Measurements from ENCODE around the gene SPAG6.
A peak's percentile ranks its signal among the peaks of the same experiment; 100 is the strongest.
"Not testable (repeated sequence)": the region's sequence is repeated elsewhere in the genome, so short reads cannot be mapped to it uniquely, and the experiment has no call there.

The SPAG6 gene

DNA sequence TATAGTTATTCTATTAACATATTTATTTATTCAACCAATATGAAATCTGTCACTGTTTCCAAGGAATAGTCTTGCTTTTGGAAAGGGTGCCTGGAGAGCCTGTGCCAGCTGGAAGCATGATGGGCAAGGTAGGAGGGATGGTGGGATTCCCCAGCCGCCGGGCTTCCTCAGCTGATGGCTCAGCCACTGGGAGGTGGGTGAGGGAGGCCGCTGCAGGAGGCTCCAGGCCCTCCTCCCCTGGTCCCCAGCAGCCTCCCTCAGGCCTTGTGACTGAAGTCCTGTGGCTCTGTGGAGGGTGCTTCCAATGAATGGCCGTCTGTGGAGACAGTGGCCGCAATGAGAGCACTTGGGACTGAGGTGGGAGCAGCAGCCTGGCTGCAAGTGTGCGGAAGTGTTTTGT, 27.0 kb downstream of the SPAG6 start:
- no peak for DNase-seq (ENCODE audit: low read depth in 2 of 2)

DNA sequence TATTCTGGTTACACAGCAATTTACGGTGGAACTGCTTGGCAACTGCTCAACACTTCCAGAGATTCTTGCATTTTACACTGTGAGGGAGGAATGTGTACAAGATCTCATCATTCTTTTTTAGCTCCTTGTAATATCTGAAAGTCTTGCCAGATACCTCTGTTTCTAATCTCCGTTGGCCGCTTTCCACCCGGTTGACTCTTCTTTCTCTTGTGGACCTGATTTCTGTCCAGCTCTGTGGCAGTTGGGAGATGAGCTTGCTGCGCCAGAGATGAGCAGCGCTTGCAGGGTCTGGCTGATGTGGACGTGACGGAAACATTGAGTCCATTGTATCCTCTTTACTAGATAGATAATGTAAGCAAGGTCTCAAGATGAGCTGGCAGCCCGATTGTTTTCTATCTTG, 27.6 kb downstream of the SPAG6 start:
- DNase-seq (ENCODE audit: low read depth in 2 of 2) = no peak

DNA sequence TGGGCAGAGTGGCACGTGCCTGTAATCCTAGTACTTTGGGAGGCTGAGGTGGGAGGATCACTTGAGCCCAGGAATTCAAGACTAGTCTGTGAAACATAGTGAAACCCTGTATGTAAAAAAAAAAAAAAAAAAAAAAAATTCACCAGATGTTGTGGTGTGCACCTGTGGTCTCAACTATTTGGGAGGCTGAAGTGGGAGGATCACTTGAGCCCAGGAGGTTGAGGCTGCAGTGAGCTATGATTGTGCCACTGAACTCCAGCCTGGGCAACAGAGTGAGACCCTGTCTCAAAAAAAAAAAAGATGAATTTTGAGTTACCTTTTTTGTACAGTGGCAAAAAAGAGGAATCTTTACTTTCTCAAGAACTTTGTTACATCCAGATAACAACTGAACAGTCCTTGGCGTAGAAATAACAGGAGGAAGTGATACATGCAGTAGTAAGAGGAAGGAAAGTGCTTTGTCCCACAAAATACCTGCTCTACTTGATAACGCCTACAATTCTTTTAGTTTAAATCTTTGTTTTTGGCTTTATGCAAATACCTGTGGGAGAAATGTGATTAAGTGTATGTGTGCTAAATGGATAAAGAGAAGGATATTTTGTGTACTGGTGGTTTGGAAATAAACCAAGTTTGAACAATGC, 29.3 kb downstream of the SPAG6 start:
- no peak for DNase-seq (ENCODE audit: low read depth in 2 of 2)

DNA sequence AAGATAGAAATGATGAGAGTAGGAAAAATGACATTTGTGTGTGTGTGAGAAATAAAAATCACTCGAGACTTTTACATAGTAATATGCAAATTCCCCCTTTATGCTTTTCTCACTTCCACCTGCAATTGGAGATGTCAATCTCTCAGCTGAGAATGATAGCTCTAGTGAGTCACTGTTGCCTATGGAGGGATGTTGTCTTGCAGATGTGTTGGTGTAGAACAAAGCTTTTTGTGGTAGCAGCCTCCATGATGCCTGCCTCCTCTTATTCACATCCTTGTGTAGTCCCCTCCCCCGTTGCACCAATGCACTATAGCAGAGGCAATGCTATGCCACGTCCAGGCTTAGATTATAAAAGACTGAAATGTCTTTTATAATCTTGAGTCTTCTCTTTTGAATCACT, 33.8 kb downstream of the SPAG6 start:
- DNase-seq (ENCODE audit: low read depth in 2 of 2) = peak; percentile 30 to 31

DNA sequence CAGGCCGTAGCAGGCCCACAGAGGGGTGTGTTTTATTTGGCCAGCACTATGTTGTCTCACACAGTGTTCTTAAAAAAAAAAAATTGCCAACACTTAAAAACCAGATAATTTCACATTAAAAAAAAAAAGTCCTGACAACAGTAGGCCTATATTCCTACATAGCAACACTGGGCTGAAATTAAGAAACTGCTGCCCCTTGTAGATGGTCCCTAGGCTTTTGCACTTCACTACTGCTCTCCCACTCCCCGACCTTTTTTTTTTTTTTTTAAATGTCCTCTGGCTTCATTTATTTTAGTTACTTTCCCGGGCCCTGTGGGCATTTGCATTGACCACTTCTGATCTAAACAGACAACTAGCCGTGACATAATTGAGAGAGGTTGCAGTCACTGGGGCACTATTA, 36.0 kb downstream of the SPAG6 start:
- DNase-seq (ENCODE audit: low read depth in 2 of 2) = no peak

DNA sequence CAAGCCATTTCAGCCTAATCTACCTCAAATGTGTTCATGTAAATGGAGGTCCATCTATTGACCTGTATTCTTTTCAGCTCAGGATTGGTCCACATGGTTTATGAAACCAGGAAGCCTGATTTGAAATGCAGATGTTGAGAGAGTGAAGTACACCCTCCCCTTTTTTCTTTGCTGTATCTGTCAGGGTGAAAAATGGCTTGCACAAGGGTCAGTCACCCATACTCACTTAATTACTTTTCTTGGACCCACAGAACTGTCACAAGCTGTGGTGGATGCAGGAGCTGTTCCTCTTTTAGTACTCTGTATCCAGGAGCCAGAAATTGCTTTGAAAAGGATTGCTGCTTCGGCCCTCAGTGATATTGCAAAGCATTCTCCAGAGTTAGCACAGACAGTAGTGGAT, 41.2 kb downstream of the SPAG6 start:
- no peak for DNase-seq (ENCODE audit: low read depth in 2 of 2)

DNA sequence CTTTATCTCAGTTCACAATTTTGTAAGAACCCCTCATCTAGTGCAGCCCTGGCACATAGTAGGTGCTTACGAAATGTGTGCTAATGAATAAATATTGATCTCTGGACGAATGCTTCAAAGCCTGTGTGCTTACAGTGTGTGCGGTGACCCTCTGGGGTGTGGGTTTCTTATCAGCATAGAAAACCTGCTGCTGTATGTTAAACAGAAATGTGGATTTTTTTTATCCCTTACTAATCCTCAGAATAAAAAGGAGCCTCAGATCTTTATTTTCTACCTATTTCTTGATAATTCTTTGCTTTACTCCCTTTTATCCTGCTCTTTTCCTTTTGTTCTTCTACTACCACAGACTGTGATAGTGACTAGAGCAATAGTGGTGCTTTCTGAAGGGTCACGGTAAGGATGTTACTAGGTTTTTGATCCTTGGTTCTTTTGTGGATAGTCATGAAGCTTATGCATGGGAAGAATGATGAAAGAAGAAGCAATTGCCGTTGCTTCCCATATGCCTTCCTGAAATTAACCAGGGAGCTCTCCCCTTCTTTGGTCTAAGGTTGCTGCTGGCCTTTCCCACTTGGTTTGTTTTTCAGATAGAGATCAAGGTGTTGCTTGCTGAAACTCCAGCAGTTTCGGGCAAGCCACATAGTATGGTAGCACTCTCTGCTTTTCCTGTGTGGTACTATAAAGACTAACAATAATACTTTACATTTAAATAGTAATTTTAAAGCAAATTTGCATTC, 44.7 kb downstream of the SPAG6 start:
- no peak for DNase-seq (ENCODE audit: low read depth in 2 of 2)

DNA sequence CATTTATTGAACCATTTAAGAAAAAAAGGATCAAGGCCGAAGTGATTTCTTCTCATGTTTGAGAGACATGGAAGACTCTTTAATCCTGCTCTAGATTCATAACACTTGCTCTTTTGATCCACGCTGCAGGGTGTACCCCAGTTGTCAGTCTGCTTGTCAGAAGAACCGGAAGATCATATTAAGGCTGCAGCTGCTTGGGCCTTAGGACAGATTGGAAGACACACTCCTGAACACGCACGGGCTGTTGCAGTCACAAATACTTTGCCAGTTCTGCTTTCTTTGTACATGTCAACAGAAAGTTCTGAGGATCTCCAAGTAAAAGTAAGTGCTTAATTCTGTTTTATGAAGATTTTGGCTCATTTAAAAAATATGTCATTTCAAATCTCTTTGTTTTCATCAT, 46.3 kb downstream of the SPAG6 start:
- no peak for DNase-seq (ENCODE audit: low read depth in 2 of 2)

DNA sequence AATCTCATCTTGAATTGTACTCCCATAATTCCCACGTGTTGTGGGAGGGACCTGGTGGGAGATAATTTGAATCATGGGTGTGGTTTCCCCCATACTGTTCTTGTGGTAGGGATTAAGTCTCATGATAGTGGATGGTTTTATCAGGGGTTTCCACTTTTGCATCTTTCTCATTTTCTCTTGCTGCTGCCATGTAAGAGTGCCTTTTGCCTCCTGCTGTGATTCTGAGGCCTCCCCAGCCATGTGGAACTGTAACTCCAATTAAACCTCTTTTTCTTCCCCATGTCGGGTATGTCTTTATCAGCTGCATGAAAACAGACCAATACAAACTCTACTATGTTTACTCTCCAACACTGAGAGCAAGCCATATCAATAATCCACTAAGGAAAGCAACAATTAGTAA, 50.9 kb downstream of the SPAG6 start:
- not testable (repeated sequence) for DNase-seq (ENCODE audit: low read depth in 2 of 2)

DNA sequence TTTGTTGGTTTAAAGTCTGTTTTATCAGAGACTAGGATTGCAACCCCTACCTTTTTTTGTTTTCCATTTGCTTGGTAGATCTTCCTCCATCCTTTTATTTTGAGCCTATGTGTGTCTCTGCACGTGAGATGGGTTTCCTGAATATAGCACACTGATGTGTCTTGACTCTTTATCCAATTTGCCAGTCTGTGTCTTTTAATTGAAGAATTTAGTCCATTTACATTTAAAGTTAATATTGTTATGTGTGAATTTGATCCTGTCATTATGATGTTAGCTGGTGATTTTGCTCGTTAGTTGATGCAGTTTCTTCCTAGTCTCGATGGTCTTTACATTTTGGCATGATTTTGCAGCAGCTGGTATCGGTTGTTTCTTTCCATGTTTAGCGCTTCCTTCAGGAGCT, 61.6 kb downstream of the SPAG6 start:
- not testable (repeated sequence) for DNase-seq (ENCODE audit: low read depth in 2 of 2)

DNA sequence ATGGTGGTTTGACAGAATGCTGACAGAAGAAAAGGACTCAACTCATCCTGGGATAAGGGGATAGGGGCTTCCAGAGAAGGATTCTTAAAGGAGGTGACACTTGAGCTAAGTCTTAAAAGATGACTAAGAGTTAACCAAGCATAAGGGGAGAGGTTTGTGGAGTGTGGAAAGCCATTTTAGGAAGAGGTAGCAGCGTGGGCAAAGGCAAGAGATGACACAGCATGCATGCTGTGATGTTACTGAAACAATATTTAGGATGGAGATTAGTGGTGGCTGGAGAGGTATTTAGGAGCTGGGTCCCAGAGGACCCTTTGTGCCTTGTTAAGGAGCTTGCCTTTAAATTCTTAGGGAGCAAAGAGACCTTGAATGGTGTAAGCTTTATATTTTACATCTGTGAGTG, 65.1 kb downstream of the SPAG6 start:
- DNase-seq (ENCODE audit: low read depth in 2 of 2) = no peak

DNA sequence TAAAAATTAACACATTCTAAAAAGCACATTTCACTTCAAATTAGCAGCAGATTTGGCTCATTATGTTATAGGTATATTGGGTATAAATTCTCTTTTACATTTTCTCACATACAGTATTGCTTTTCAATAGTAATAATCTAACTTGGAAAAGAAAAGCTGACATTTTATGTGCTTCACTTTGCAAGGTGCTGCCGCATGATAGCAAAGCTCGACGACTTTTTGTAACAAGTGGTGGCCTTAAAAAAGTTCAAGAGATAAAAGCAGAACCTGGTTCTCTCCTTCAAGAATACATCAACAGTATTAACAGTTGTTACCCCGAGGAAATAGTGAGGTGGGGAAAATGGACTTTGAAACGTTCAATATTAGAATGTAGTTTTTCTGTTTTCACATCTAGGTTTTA, 65.5 kb downstream of the SPAG6 start:
- no peak for DNase-seq (ENCODE audit: low read depth in 2 of 2)

DNA sequence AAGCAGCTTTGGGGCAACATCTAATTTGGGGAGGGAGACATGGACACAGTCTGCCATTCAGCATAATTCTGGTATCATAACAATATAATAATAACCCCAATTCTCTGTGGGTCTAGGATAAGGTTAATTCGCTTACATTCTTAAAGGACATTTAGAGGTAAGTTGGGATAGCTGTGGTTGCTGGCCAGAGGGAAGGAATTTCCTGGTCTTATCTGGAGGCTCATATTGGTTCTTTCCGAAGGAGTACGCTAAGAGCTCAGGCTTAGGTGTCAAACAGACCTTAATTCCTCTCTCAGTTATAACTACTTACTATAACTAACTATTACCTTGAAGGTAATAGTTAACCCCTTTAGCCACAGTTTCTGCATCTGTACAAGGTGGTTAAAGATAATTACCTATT, 68.8 kb downstream of the SPAG6 start:
- DNase-seq (ENCODE audit: low read depth in 2 of 2) = no peak

DNA sequence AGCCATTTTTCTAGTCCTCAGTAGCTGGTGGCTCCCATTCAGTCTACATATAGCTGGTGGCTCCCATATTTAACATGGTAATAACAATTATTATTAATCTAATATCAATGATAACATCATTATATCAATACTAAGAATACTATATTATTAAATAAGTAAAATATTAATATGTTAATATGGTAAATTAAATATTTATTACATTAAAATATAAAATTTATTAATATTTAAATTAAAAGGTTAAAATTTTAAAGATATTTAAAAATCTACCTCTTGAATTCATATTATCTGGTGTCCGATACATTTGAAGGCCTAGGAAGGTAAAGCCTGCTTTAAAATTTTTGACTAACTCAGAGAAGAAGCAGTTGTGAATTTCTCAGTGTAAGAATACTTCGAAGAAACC, 69.8 kb downstream of the SPAG6 start:
- DNase-seq (ENCODE audit: low read depth in 2 of 2) = no peak

DNA sequence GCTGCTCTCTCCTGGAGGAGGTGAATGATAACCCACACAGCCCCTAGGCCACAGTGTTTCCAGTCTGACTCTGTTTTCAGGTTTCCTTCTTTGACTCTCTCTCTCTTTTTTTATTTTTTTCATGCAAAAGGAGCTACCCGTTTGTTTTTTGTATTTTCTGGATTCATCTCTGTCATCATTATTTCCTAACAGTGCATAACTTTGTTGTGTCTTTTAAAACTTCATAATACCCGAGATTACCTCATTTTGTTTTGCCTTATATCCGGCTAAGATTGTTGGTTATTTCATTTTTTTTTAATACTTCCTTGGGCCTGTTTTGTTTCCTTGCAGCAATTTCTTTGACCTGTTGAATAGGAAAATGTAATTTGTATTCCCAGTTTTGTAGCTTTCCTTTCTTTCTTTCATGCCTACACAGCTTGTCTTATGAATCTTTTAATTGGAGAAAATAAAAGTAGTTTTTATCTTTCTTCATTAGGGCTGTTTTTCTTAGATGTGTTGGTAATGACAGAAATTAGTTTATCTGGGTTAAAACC, 72.5 kb downstream of the SPAG6 start:
- no peak for DNase-seq (ENCODE audit: low read depth in 2 of 2)

DNA sequence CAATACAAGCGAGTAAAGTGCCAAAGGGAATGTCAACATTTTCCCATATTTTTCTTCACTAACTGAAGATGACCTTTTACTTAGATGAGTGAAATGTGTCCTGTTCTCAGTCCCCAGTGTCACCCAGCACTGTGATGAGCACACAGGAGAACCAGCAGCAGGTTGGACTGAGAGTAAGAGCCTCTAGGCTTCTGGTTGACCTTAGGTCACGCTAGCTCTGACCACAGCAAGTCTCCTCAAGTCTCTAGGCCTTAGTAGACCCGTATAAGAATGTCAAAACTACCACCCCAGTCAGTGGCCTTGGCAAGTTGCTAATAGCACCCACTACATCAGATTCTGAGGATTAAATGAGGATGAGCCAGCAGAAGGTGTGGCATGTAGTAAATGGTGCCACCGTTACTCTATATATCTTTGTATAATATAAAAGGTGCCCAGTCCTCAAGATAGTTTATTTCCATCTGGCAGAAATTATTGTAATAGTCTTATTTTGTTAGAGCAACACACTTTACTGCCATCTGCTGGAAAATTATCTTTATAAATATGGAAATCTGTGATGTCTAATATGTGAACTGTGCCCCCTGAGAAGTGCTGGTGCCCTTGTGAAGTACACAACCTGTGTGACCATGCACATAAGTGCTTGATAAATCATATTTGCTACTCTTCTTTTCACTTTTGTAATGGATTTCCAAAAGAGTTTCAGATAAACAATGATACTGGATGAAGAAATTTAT, 75.7 kb downstream of the SPAG6 start:
- no peak for DNase-seq (ENCODE audit: low read depth in 2 of 2)

DNA sequence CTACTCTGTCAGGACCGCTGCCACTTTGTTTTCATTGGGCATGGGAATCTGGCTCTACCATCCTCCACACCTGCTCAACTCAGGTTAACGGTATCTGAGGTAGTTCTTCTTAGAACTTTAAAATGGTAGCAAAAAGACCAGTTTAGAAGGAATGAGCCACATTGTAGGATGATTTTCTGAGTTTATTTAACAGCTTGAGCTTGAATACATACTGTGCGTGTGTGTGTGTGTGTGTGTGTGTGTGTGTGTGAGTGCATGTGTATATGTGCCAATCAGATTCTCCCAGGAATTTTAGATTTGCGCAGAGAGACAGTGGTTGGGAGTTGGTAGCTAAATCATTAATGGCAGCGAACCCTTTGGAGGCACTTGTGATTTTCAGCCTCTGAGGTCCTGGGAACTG, 81.4 kb downstream of the SPAG6 start:
- DNase-seq (ENCODE audit: low read depth in 2 of 2) = no peak

DNA sequence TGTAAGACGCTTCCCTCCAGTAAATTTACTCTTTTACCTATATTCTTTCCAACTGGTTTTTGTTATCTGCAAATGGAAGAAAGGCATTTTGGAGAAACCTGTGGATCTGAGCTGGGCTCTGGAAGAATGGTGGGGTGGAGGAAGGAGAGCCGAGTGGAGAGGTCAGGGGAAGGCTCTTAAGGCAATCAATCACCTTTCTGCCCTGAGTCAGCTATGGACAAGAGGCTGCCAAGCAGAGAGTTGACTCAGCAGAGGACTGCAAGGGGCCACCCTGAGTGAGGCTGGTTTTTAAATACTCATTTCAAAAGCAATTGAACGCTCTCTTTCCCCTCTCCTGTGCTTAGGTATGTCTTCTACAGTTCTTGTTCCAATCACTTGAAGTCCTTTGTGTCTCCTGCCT, 81.8 kb downstream of the SPAG6 start:
- DNase-seq (ENCODE audit: low read depth in 2 of 2) = no peak

DNA sequence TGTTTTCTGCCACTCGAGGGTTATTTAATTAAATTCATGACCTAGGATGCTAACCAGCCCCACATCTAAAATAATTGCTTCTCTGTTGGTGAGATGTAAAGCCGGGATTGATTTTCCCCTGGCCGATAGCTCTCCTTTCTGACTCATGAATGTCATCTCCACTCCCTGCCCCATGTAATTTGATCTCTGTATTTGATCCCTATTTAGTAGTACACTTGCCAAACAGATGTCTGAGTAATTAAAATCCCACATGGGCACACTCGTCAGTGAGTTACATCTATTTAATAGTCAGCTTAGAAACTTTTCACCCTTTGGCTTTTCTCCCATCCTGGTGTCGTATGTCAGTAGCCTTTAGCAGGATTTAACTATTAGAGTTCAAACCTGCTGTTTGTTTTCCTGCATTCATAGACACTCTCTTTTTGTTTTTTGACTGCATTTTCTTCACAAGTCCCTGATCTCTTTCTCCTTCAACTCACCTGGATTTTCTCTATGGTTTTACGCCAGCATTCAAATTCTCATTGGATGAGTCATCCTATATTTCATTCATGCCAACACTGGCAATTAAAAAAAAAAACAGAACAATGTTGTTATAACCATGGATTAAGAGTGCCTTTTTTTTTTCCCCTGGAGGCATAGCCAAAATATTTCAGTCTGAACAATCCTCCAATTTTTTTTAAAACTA, 82.7 kb downstream of the SPAG6 start:
- no peak for DNase-seq (ENCODE audit: low read depth in 2 of 2)

DNA sequence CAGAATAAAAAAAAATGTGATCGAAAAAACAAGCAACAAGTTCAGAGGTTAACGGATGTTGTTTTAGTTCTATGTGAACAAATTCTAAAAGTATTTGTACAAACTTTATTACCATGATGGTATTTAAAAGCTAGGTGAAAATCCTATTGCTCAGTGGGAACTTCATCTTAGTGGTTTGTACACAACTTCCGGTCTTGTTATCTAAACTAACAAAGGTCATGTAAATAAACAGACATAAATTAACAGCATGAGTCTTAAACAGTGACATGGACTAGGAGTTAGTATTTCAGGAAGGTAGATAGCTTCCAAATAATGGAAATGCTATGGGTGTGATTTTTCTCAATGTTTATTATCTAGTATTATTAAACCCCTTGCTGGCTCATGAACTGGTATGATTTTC, 83.8 kb downstream of the SPAG6 start:
- no peak for DNase-seq (ENCODE audit: low read depth in 2 of 2)

DNA sequence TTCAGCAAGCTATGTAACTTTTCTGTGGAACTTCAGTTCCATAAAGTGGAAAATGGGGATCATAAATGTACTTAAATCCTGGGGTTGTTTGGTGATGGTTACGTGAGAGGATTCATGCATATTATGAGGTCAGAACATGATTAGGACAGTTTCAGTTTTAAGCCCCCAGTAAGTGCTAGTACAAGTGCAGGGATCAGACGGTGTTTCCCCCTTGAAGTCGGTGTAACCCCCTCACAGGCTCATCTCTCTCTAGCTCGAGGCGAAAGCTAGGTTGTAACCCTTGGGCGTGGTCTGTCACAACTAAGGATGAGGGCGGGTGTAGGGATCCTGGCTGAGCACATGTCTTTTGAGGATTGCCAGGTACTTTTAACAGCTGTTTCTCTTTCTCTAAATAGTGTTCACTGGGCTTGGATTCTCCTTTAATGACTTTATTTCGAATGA, 84.7 kb downstream of the SPAG6 start:
- DNase-seq (ENCODE audit: low read depth in 2 of 2) = no peak

DNA sequence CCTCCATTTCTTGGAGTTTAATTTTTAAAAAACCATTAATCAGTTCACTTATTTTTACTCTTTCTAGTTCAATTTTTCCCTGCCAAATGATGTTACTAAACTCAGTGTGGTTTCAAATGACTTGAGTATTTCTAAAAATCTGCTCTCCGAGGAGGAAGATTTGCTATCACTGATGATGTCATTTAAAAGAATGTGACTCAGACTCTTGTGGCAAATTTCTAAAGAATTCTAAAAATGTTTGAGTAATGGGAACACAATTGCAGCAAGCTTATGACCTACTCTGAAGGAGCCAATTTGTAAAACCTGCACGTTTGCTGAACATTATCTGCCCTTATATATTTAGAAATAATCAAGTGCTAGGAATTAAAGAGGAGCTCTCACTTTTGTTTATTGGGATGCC, 88.6 kb downstream of the SPAG6 start:
- no peak for DNase-seq (ENCODE audit: low read depth in 2 of 2)
